Neural cell (in vitro differentiated cells): ENCODE measurements around the gene CSH2. TPM values are rescaled to one million over a fixed set of nuclear protein-coding genes. Genes with fewer than 3 reads are reported as not detected.
A peak's percentile ranks its signal among the peaks of the same experiment; 100 is the strongest.

Experiments used
- H2AFZ ChIP-seq: fragments of 200-600, 300-800 bp; sonication (generic), shearing (Covaris generic); 2 replicates; pipeline ENCODE4 v1.6.0; 2014; ENCODE audit warnings: low read depth, mild to moderate bottlenecking, antibody characterized with exemption, low read length, moderate library complexity
- H3F3A ChIP-seq: fragments of 200-600 bp; shearing (Covaris generic); 2 replicates; pipeline ENCODE4 v1.6.1; 2016; ENCODE audit warnings: mild to moderate bottlenecking, moderate library complexity, mixed read lengths, antibody characterized with exemption, low read length; ENCODE audit not compliant: insufficient read depth, poor library complexity, severe bottlenecking
- H3K27ac ChIP-seq: fragments of 200-600, 300-800 bp; sonication (generic), shearing (Covaris generic); 2 replicates; pipeline ENCODE4 v1.5.1; 2014; ENCODE audit warnings: mild to moderate bottlenecking, low read length, moderate library complexity
- H3K27me3 ChIP-seq: fragments of 300-800, 200-600 bp; sonication (generic), shearing (Covaris generic); 2 replicates; pipeline ENCODE4 v1.6.0; 2014; ENCODE audit warnings: mild to moderate bottlenecking, low read depth, low read length, moderate library complexity; ENCODE audit not compliant: insufficient read depth
- H3K36me3 ChIP-seq: fragments of 300-800, 200-600 bp; sonication (generic), shearing (Covaris generic); 2 replicates; pipeline ENCODE4 v1.5.1; 2014; ENCODE audit warnings: mild to moderate bottlenecking, antibody characterized with exemption, low read length, moderate library complexity; ENCODE audit not compliant: insufficient read depth
- H3K4me2 ChIP-seq: fragments of 300-800, 200-600 bp; sonication (generic), shearing (Covaris generic); 2 replicates; pipeline ENCODE4 v1.6.0; 2014; ENCODE audit warnings: mild to moderate bottlenecking, low read length
- H3K4me3 ChIP-seq: fragments of 300-800, 200-600 bp; sonication (generic), shearing (Covaris generic); 2 replicates; pipeline ENCODE4 v1.5.1; 2014; ENCODE audit warnings: mild to moderate bottlenecking, low read length, moderate library complexity
- H3K79me2 ChIP-seq: fragments of 200-600 bp; shearing (Covaris generic); replicated peaks from 2 replicates; pipeline ENCODE4 v1.6.0; 2014; ENCODE audit warnings: mild to moderate bottlenecking, low read length, moderate library complexity; ENCODE audit not compliant: insufficient read depth
- H3K9ac ChIP-seq: fragments of 300-800, 200-600 bp; sonication (generic), shearing (Covaris generic); 2 replicates; pipeline ENCODE4 v1.6.1; 2016; ENCODE audit warnings: mild to moderate bottlenecking, low read length, mixed read lengths
- H3K9me2 ChIP-seq: fragments of 200-600 bp; shearing (Covaris generic); 2 replicates; pipeline ENCODE4 v1.6.1; 2016; ENCODE audit warnings: mild to moderate bottlenecking, low read length, mixed read lengths; ENCODE audit not compliant: insufficient read depth
- H3K9me3 ChIP-seq: fragments of 200-600, 300-800 bp; sonication (generic), shearing (Covaris generic); 2 replicates; pipeline ENCODE4 v1.6.1; 2016; ENCODE audit warnings: mild to moderate bottlenecking, mixed run types, low read length, moderate library complexity, mixed read lengths
- H4K20me1 ChIP-seq: fragments of 200-600 bp; shearing (Covaris generic); 2 replicates; pipeline ENCODE4 v1.6.1; 2016; ENCODE audit warnings: mild to moderate bottlenecking, mixed run types; ENCODE audit not compliant: insufficient read depth
- CTCF ChIP-seq: fragments of 450-650 bp; IDR thresholded peaks from 2 replicates; pipeline ENCODE4 v1.5.1; 2014; ENCODE audit warnings: antibody characterized with exemption, mild to moderate bottlenecking, moderate library complexity; ENCODE audit not compliant: poor library complexity, severe bottlenecking
- EP300 ChIP-seq: fragments of 450-650 bp; conservative IDR thresholded peaks from 2 replicates; pipeline ENCODE4 v1.6.1; 2014; ENCODE audit warnings: antibody characterized with exemption, mild to moderate bottlenecking, moderate library complexity; ENCODE audit not compliant: poor library complexity, severe bottlenecking
- EZH2 ChIP-seq: fragments of 200-600, 300-800 bp; shearing (Covaris generic), sonication (generic); IDR thresholded peaks from 2 replicates; pipeline ENCODE4 v1.6.1; 2014; ENCODE audit warnings: antibody characterized with exemption, low read length, borderline replicate concordance, mild to moderate bottlenecking; ENCODE audit not compliant: insufficient read depth, poor library complexity, severe bottlenecking
- MXI1 ChIP-seq: fragments of 450-650 bp; conservative IDR thresholded peaks from 2 replicates; pipeline ENCODE4 v1.6.1; 2014; ENCODE audit warnings: antibody characterized with exemption, mild to moderate bottlenecking; ENCODE audit not compliant: poor library complexity, severe bottlenecking
- POLR2AphosphoS5 ChIP-seq: IDR thresholded peaks from 2 replicates; pipeline ENCODE4 v1.6.1; 2012
- RAD21 ChIP-seq: fragments of 450-650 bp; conservative IDR thresholded peaks from 2 replicates; pipeline ENCODE4 v1.6.1; 2014; ENCODE audit warnings: antibody characterized with exemption, mild to moderate bottlenecking, moderate library complexity
- REST ChIP-seq: IDR thresholded peaks from 2 replicates; pipeline ENCODE4 v1.6.1; 2012; ENCODE audit warnings: borderline replicate concordance
- SMC3 ChIP-seq: fragments of 450-650 bp; conservative IDR thresholded peaks from 2 replicates; pipeline ENCODE4 v1.6.1; 2014; ENCODE audit warnings: antibody characterized with exemption, mild to moderate bottlenecking, moderate library complexity; ENCODE audit not compliant: poor library complexity
- TAF1 ChIP-seq: IDR thresholded peaks from 2 replicates; pipeline ENCODE4 v1.6.1; 2012; ENCODE audit warnings: low read depth
- polyA plus RNA-seq: library from polyadenylated mRNA; depleted of rRNA; stranded (reverse); fragments of >200 nt; gene quantifications from 2 replicates; pipeline ENCODE4 v1.2.3, GENCODE V29; 2014

Gene CSH2
- polyA plus RNA-seq, 1 donor from 2014 or later, result not detected

GRCh38 chr17:63842540-63843386 lies 30.7 kb downstream of the CSH2 start, which contains the start of gene SMARCD2:
Gene SMARCD2, minus strand, starts transcription at chr17:63842685. Its CDS starts 11 bp downstream, at chr17:63842674.
- H3K79me2 ChIP-seq, result peaks cover 15% of the 10 kb centered on the region
- H3K9me3 ChIP-seq, result no peaks in the 10 kb centered on the region
- peak within 1 kb of the TSS; percentile 83 for H3K4me2 ChIP-seq
- H3F3A ChIP-seq, result no peaks in the 10 kb centered on the region
- H3K9ac ChIP-seq, result peak within 1 kb of the TSS; percentile 74
- TF ChIP-seq RAD21 (no peak), EZH2 (no peak), SMC3 (peak; percentile 34), EP300 (peak; percentile 75), CTCF (peak; percentile 14), POLR2AphosphoS5 (peak; percentile 67), TAF1 (peak; percentile 61), REST (peak; percentile 26), MXI1 (peak; percentile 58)
- peak within 1 kb of the TSS; percentile 44 for H2AFZ ChIP-seq
- H3K27ac ChIP-seq, result peak within 1 kb of the TSS; percentile 44
- no peaks in the 10 kb centered on the region for H3K36me3 ChIP-seq
- peak within 1 kb of the TSS; percentile 92 for H3K4me3 ChIP-seq
- H3K27me3 ChIP-seq, result no peaks in the 10 kb centered on the region
- no peaks in the 10 kb centered on the region for H4K20me1 ChIP-seq
- no peaks in the 10 kb centered on the region for H3K9me2 ChIP-seq

GRCh38 chr17:63842173-63842539 lies 31.3 kb downstream of the CSH2 start:
- H2AFZ ChIP-seq, result peak overlapping the region; percentile 33
- no peaks in the 10 kb centered on the region for H3K9me3 ChIP-seq
- peak overlapping the region; percentile 92 for H3K4me3 ChIP-seq
- TF ChIP-seq EZH2 (no peak), SMC3 (no peak), MXI1 (no peak), POLR2AphosphoS5 (no peak), EP300 (no peak), TAF1 (no peak), CTCF (no peak), REST (no peak), RAD21 (no peak)
- H3K9me2 ChIP-seq, result no peaks in the 10 kb centered on the region
- H3K79me2 ChIP-seq, result peaks cover 15% of the 10 kb centered on the region
- H3K4me2 ChIP-seq, result peak overlapping the region; percentile 83
- H3K9ac ChIP-seq, result peak overlapping the region; percentile 74
- no peaks in the 10 kb centered on the region for H3K27me3 ChIP-seq
- H3K36me3 ChIP-seq, result no peaks in the 10 kb centered on the region
- H3K27ac ChIP-seq, result peak overlapping the region; percentile 44
- no peaks in the 10 kb centered on the region for H3F3A ChIP-seq
- H4K20me1 ChIP-seq, result no peaks in the 10 kb centered on the region
